CD4-positive, alpha-beta T cell treated with Interleukin-17A for 4 hours (primary cell): ENCODE results near the gene GPR137B.
"Not testable (repeated sequence)": the region's sequence is repeated elsewhere in the genome, so short reads cannot be mapped to it uniquely, and the experiment has no call there.

Experiments used
- DNase-seq: peaks from one replicate; pipeline ENCODE4 v3.0.0-alpha.2; 2020; ENCODE audit warnings: mixed read lengths

GPR137B gene

DNA sequence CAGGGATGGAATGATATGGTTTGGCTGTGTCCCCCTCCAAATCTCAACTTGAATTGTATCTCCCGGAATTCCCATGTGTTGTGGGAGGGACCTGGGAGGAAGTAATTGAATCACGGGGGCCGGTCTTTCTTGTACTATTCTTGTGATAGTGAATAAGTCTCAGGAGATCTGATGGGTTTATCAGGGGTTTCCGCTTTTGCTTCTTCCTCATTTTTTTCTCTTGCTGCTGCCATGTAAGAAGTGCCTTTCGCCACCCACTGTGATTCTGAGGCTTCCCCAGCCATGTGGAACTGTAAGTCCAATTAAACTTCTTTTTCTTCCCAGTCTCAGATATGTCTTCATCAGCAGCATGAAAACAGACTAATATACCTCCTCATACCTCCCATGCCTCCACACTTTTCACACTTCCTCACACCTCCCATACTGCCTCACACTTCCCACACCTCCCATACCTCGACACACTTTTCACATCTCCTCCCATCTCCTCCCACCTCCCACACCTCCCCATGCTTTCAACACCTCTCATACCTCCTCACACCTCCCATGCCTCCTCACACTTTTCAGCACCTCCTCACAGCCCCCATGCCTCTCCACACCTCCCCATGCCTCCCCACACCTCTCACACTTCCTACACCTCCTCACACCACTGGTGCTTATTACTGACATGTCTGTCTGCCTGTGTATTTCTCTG, 21.3 kb downstream of the GPR137B start:
- no peak for DNase-seq

DNA sequence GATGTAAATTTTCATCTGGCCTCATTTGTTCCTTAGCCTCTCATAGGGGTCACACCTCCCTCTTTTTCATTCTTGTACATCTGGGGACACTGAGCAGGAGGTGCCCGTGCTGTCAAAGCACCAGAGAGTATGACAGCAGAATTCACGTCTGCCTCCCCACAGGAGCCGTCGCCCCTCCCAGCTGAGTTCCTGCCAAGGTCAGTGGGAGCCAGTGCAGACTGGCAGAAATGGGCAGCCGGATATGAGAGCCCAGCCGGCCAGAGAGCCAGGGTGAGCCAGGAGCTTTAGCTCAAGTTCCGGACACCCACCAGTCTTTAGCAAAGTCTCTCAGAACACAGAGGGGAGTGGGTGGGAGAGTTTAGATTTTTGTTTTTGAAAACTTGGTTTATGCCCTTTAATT, 21.9 kb downstream of the GPR137B start:
- DNase-seq = no peak

DNA sequence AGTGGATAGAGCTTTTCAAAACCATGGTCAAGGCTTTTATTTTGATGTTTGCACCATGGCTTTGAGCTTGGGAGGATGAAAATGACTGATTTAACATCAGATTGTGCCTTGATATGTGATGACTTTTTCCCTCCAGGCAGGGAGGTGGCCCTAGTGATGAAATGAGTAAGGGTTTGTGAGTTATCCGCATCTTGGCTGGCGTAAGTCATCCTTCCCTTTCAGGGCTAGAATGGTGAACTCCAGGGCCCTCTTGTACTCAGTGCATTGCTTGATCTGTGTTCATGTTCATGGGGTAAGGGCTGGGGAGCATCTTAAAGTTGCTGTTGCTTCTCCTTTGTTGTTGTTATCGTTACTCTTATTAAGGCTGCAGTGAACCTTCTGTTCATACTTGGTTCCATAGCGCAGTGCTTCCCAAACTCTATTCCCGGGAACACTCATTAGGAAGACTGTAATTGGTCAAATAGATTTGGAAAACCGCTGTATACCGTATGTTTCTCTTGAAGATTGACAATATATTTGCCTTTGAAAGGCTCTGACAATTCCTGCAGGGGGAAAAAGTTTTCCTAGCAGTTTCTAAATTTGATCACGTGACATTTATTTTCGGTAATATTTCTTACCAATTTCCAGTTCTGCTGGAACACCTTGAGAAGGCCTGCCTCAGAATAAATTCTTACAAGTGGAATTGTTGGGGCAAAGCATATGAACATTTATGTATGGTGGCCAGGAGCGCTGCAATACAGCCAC, 23.1 kb downstream of the GPR137B start:
- DNase-seq = no peak

DNA sequence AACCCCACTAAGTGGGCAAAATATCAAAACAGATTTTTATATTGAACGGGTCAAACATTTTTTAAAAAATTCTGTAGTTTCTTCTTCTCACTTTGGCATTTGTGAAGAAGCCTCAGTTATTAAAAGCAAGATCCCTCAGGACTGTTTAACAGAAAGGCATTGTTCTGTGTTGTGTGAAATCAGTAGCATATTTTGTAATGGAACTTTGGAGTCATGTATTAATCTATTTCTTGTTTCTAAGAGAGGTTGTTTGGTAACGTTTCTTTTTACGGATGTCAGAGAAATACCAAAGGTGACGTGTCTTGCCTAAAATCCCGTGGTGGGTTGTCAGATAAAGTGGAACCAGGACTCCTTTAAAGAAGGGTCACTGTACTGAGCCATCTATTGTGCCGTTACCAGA, 23.7 kb downstream of the GPR137B start:
- no peak for DNase-seq

DNA sequence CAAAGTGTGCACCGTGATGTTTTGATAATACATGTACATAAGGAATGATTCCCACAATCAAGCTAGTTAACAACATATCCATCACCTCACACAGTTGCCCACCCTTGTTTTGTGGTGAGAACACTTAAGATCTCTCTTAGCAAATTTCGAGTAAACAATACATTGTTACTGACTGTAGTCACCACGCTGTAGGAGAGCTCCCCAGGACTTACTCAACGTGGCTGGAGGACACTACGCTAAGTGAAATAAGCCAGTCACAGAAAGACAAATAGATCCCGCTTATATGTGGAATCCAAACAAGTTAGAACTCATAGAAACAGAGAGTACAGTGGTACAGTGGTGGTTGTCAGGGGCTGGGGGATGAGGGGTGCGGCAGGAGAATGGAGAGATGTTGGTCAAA, 24.8 kb downstream of the GPR137B start:
- DNase-seq = no peak

- DNase-seq = no peak
Observed at GRCh38 chr1:236167578-236167977, 25.2 kb downstream of the GPR137B start.

DNA sequence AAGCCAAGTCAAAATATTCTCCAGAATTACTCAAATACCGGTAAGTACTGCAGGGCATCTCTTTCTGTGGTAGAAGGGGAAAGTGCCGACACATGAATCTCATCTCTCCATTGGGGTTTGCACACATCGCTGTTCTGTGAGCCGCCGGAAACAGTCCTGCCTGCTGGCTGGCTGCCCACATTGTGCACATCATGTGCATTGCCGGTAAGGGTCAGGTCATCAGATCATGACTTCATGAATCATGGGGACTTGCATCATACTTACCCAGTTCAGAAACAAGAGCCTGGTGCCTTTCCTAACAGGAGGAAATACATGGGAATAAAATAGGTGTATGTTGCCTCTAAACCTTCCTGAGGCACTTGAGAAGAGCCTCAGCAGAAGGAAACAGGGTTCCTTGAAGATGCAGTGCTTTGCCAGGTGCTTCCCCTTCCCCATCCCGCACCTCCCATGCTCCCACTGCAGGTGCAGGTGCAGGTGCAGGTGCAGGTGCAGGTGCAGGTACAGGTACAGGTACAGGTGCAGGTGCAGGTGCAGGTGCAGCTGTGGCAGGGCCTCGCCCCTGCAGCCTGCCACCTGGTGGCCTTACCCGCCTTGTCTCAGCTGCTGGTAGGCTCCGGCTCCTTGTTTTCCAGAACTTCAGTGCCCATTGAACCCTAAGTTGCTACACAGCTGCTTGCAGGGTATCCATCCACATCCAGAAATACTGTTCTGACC, 26.5 kb downstream of the GPR137B start:
- DNase-seq = no peak

- no peak for DNase-seq
Observed at GRCh38 chr1:236172041-236172579, 29.8 kb downstream of the GPR137B start.

DNA sequence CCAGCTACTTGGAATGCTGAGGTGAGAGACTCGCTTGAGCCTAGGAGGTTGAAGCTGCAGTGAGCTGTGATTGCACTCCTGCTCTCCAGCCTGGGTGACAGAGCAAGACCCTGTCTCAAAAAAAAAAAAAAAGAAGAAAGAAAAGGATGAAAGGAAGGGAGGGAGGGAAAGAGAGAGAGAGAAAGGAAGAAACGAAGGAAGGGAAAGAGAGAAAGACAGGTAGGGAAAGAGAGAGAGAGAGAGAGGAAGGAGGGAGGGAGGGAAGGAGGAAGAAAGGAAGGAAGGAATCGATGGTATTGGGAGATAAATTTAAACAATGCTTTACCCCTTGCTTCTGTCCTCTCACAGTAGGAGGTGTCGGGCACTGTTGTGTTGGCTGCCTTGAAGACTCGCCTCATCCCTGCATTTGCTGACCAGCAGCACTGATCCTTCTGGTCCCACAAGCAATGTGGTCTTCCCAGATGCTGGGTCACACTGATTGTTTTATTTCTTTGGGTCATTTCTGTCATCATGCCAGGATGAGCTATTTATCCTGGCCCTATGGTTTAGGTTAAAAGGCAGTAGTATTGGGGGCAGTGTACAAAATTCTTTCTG, 30.9 kb downstream of the GPR137B start:
- DNase-seq = no peak

DNA sequence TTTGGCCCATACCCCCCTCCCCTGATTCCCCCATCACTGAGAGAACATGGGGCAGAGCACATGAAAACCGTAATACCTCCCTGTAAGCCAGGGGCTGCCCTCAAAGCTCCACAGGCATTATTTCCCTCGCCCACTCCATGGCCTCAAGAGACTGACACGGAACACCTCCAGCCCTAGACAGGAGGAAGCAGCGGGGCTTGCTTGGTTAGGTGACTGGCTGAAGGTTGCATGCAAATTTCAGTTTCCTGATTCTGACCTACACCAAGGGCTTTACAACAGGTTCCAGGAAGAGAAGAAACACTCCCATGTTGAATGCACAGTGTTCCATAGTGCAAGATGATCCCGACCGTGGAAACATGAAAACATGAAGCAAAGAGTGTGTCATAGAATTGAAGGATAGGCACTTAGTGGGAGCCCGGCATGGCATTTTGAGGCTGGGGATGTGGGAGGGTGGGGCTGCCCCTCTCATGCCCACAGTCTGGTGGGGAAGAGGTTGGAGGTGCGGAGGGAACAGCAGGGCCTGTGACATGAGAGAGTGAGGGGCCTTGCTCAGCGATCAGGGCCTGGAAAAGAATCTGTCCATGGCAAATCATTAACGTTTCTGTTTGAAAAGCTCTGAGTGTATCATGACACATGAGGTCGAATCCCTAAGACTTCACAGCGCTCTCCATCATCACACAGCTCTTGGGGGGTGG, 33.5 kb downstream of the GPR137B start:
- no peak for DNase-seq

DNA sequence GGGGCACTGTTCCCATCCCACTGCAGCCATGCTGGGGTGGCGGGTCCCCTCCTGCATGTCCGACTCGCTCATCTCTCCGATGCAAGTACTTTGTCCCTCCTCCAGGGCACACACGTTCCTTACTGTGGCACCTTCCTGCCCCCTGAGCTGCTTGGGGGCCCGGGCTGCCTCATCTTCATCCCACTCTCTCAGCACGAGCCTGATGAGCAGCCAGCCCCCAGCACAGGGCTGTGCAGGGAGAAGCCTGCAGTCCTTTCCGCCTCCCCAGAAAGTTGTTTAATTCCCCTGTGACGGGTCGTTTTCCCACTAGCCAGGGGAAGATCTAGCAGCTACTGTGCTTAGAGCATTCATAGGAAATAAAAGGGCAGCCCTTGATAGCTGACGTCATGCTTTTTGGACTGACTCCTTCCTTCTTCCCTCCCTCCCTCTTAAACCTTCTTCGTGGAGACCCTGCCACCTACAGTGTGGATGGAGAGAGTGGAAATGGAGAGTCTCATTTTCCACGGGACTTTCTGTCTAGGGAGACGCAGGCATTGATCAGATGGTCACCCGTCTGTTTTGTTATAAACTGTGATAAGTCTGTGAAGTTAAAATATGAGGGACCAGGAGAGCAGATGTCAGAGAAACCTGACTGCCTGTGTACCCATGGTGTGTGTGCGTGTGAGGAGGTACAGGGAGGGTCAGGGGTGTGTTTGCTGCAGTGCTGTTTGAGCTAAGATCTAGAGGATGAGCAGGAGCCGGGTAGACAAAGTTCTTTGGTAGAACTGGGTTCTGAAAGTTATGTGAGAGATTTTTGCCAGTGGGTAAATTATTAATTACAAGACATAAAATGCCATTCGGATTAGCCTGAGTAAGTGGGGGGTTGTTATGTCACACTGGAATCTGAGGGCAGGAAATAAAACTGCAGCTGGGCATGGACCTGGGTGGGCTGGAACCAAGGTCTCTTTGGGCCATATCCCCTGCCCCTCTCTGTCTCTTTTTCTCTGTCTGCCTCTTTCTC, 34.3 kb downstream of the GPR137B start:
- DNase-seq = no peak

GRCh38 chr1:236179634-236180033, 37.3 kb downstream of the GPR137B start:
- DNase-seq = no peak

GRCh38 chr1:236181059-236181458, 38.7 kb downstream of the GPR137B start:
- no peak for DNase-seq

DNA sequence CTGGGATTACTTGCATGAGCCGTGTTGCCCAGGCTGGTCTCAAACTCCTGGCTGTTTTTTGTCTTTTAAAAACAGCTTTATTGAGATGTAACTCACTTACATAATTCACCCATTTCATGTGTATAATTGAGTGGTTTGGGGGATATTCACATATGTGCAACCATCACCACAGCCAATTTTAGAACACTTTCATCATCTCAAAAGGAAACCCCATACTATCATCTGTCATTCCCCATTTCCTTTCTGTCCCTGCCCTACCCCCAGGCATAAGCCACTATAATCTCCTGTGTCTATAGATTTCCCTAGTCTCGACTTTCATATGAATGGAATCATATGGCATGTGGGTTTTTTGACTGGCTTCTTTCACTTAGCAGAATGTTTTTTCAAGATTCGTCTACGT, 43.3 kb downstream of the GPR137B start:
- no peak for DNase-seq

DNA sequence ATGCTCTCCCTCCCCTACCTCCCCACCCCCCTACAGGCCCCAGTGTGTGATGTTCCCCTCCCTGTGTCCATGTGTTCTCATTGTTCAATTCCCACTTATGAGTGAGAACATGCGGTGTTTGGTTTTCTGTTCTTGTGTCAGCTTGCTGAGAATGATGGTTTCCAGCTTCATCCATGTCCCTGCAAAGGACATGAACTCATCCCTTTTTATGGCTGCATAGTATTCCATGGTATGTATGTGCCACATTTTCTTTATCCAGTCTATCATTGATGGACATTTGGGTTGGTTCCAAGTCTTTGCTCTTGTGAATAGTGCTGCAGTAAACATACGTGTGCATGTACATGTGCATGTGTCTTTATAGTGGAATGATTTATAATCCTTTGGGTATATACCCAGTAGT, 44.1 kb downstream of the GPR137B start:
- DNase-seq = not testable (repeated sequence)

GRCh38 chr1:236188084-236188483, 45.7 kb downstream of the GPR137B start:
- not testable (repeated sequence) for DNase-seq

DNA sequence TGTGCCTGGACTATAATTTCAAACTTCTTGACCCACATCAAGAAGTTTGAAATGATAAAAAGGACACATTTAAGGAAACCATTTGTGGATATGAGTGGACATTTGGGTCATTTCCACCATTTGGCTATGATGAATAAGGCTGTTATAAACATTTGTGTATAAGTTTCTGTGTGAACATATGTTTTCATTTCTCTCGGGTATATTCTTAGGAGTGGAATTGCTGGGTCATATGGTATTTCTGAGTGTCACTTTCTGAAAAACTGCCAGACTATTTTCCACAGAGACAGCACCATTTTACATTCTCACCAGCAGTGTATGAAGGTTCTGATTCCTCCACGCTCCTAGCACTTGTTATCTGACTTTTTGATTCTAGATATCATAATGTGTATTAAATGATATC, 50.8 kb downstream of the GPR137B start:
- DNase-seq = no peak

GRCh38 chr1:236200925-236201324, 58.6 kb downstream of the GPR137B start:
- no peak for DNase-seq

DNA sequence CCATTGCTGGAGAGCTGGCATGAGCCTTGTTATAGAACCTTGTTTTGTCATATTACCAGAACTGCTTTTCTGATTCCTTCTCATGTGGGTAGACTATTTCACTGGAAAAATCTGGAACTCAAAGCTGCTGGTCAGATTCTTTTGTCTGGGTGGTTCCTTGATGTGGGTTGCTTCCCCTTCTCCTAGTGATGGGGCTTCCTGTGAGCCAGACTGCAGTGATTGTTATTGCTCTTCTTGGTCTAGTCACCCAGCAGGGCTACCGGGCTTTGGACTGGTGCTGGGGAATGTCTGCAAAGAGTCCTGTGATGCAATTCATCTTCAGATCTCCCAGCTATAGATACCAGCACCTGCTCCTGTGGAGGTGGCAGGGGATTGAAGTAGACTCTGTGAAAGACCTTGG, 59.4 kb downstream of the GPR137B start:
- no peak for DNase-seq

GRCh38 chr1:236204039-236204438, 61.7 kb downstream of the GPR137B start:
- DNase-seq = no peak

DNA sequence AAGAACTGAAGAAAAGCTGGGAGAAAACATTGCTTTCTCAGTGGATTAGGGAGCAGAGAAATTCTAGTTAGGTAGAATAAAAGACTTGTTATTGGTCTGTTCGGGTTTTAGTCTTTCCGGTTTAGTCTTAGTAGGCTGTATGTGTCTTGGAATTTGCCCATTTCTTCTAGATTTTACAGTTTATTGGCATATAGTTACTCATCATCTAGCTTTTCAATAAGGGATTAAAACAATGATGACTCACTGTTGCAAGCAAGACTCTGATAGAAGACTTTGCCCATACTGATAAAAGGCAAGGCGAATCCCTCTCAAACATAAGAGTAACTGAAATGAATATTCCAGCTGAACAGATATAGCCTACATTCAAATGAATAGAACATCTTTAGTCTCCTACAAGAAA, 62.3 kb downstream of the GPR137B start:
- no peak for DNase-seq
